GM19452 (cell line): ENCODE data around the gene PMEPA1.

ENCODE experiments used
- ATAC-seq: cut with Tn5 transposase; IDR thresholded peaks from one replicate; pipeline ENCODE4 v1.9.1; 2021; ENCODE audit not compliant: unreplicated experiment

The PMEPA1 gene

DNA sequence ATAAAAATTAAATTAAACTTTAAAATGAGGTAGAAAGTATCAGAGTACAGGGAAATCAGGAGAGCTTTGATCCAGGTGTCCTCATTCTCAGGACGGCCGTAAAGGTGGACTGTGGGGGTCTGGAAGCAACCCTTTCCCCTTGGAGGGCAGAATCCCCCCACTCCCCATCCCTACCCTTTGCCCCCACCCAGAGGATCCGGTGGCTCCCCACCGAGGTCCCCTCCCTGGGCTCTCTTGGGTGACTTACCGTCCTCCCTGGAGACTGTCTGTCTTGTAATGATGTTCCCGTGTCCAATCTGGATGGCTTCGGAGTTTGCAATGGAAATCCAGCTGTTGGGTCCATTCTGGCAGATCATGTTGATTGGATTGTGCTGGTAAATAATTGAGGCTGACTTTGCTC is 96.9 kb downstream of the PMEPA1 start:
- no peak for ATAC-seq

DNA sequence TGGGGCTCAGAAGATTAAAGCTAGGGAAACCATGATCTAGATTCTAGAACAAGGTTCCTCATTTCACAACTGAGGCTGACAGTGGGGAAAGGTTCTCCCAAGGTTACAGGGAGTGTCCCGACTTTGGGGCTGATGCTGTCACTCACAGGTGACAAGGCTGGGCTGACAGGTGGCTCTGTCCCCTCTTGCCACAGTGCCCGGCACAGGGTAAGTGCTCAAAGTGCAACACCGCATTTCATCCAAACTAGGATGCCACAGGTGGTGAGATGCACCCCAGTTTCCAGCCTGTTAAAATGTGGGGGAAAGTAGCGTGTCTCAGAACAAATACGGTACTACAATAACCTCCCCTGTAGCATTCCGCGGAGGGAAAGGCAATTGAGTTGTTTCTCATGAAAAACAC is 97.4 kb downstream of the PMEPA1 start:
- no peak for ATAC-seq

DNA sequence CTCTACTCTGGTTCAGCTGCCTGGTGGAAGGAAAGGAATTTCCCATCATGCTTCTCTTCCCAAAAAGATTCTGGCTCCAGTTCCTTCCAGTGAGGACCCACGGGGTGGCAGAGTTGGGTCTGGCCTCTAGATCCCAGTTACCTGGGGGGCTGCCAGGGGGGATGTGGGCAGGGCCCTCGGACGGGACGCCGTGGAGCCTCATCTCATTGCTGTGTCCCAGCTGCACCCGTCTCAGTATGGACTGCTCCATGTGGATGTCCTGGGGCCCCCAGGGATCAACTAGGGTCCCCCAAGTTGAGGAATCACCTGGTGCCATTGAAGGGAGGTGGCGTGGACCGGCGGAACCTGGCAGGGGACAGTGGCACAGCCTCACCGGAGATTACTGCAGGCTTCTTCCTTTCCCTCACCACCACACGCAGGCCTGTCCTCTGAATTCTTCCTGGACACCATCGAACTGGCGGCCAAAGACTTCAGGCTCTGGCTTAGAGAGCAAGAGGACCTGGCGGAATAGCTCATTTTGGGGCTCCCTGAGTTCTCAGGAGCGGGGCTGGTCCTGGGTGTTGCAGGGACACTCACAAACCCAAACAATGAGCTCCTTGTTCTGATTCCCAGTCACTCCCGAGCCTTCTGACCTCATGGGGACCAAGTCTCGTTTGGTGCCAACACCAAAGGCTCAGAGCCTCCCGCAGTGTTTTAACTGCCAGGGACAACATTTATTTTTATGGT is 98.1 kb downstream of the PMEPA1 start:
- no peak for ATAC-seq

DNA sequence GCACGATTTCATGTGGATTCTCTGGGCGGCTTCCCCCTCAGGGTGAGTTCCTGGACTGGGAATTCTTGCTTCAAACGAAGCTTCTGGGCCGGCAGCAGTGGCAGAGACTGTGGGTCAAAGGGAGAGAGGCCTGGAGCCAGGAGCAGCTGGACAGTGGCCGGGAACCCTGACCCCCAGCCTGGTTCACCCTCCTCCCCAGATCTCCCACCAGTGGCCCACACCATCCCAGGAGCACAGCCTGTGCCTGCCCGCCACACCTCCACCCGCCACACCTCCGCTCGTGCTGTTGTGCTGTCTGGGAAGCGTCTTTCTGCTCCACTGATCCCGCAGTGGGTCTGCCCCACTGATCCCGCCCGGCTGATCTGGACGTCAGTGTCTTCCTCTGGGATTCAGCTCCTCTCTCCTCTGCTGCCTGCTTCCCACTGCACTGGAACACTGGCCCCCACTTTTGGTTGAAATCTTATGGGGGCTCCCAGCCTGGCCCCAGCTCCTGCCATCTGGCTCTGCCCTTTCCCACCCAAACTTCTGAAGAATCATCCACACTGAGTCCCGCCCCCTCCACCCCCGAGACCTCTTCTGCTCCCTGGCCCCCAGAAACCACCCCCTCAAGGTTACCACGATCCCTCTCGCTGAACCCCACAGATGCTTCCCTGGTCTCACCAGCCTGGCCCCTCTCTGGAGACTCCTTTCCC is 99.4 kb downstream of the PMEPA1 start:
- no peak for ATAC-seq

DNA sequence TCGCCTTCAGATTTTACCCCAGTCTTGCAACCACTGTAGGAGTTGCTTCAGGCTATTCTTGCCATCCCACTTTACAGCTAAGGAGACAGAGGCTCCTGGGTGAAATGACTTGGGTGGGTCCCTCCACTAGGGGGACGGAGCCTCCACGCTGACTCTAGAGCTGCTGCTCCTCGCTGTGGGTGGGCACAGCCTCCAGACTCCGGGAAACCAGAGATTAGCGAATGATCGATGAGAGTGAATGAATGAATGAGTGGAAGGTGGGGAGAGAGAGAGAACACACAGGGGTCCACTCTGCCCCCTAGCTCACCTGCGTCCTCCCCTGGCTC is 100.0 kb downstream of the PMEPA1 start:
- no peak for ATAC-seq

DNA sequence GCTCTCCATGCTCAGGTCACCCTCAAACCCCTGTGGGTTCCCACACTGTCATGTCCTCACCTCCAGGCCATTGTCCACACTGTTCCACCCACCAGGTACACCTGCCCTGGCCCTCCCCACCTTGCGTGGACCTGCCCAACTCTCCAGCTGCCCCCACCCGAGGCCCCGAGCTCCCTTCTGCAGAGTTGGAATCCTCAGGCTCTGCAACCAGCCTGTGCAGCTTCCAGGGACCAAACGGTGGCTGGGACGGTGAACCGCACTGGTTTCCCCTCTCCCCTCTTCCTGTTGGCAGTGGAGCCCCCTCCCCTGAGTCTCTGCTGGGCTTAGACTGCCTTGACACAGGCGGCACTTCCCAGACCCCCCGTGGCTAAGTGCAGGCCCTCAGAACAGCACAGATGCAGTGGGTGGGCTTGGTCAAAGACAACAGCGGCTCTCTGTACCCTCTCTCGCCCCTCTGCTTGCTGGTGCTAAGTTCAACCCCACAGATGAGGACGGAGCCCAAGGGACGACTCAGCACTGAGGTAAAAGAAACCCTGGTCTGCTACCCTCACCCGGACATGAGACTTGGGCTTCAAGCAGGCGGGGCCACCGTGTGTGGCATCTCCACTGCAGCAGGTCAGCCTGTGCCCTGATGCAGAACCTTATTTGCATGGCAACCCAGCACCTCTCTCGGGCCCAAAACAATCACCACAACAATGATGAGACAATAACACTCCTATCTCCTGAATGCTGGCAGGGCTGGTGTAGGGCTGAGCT is 100.6 kb downstream of the PMEPA1 start:
- ATAC-seq: no peak

DNA sequence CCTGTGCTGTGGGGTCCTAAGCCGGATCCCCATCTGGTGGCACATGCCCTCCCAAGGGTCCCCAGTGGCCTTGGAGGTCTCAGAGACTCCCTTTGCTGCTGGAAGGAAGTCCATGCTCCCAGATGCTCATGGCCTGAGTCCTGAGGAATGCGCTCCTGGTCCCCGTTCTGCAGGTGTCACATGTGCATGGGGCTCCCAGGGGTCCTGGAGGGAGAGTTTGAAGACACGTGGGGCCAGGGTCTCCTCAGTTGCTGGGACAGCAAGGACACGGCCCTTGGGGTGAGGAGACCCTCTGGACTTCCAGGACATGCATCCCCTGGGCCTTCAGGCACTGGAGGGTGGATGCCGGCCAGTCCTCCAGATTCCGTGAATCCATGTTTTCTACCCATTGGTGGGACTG is 101.3 kb downstream of the PMEPA1 start:
- ATAC-seq: no peak

DNA sequence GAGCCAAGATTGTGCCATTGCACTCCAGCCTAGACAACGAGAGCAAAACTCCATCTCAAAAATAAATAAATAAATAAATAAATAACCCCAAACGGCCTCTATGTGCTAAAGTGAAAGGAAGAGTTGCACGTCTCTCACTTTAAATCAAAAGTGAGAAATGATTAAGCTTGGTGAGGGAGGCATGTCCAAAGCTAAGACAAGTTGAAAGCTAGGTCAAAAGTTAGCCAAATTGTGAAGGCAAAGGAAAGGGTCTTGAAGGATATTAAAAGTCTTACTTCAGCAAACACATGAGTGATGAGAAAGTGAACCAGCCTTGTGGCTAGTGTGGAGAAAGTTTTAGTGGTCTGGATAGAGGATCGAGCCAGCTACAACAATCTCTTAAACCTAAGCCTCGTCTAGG is 103.9 kb downstream of the PMEPA1 start:
- ATAC-seq: no peak

DNA sequence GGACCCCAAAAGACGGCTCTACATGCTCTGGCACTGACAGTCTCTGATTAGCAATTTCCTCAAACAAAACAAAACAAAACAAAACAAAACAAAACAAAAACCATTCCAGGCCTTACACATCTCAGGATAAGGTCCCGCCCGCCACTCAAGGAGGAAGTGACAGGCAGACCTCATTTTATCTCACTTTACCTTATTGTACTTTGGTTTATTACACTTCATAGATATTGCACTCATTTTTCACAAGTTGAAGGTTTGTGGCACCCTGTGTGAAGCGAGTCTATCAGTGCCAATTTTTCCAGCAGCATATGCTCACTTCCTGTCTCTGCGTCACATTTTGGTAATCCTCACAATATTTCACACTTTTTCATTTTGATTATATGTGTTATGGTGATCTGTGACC is 104.8 kb downstream of the PMEPA1 start:
- ATAC-seq: no peak

DNA sequence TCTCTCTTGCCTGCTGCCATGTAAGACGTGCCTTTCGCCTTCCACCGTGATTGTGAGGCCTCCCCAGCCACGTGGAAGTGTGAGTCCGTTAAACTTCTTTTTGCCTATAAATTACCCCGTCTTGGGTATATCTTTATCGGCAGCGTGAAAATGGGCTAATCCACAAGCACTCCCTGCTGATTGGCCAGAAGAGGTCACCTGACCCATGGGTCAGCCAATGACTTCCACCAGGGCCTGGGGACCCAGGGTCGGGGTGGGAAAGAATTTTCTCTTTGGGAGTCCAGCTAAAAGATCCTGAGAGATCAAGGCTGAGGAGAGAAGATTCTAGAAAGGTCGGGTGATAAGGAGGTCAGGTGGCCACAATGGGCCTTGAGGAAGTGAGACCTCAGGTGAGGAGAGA is 106.7 kb downstream of the PMEPA1 start:
- ATAC-seq: no peak

DNA sequence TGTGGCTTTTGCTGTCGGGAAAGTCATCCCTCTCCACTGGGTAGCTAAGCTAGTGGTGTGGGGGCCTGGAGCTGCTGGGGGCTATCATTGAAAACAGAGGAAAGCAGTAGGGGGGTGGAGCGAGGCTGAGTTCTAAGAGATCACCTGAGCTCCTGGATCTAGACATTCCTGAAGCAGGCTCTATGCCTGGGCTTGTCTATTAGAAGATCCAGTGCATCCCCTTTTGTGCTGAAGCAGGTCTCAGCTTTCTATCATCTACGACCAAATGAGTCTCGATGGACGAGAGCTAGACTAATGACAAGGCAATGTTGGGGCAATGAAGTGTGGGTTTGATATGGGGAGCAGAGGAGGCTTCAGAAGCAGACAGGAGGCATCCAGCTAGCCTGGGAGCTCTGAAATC is 108.1 kb downstream of the PMEPA1 start:
- no peak for ATAC-seq

DNA sequence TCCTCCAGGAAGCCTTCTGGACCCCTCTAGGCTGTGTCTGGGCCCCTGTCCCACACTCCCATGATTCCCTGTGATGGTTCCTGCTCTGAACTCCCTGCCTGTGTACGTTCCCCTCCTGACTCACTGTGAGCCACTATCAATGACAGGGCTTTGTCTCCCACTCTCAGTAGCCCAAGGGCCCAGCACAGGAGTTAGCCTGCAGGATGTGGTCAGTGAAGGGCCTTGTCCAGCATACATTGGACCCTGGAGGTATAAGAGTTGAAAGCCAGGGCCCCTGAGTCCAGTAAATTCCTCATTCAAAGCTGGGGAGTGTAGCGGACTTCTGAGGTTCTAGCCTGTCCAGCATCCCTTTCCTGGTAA is 108.6 kb downstream of the PMEPA1 start:
- no peak for ATAC-seq

DNA sequence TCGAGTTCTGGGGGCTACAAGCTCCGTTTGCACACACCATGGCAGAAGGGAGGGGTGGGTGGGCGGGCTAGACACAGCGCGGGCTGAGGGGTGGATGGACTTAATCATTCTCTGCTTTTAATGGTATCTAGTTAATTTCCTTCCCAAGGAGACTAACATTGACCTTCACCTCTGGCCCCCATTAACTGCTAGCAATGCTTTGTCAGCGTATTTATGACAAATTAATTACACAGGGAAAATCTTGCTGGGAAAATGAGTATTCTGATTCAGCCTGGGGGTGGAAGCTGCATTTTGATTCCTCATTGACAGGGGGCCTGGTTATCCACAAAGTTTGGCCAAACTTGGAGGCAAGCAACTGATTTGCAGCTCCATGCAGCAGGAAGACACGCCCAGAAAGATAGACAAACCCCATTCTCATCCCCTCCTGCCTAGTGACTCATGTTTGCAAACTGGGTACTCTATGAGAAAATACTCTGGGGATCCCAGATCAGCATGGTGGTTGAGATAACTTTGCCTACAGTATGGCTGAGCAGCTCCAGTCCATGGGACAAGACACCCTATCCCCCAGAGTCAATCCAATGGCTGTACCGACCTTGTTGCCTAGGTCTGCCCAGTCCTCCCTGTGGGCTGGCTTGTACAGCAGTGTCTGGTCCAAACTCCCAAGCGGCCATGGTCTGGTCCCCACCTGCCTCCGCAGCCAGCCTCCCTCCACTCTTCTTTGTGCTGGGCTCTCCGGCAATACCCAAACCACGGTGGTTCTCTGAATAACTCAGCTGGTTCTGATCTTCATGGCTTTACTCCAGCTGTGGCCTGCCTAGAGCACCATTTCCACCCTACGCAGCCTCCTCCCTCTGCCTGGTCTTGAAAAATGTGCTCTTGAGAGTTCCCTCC is 109.2 kb downstream of the PMEPA1 start:
- no peak for ATAC-seq

DNA sequence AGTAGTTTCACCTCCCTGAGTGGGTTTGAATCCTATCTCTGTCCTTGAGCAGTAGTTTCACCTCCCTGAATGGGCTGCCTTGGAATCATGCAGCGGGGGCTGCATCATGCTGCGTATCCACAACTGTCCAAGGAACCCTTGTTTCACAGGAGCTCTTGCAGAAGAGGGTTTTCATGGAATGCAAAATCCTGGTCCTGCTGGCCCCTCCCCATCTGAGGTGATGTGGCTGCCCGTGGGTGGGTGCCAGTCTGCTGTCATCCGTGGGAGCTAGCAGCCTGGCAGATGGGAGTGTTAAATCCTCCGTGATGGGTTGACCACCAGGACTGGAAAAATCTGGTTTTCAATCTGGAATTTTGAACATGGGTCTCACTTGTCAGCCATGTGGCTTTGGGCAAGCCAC is 111.3 kb downstream of the PMEPA1 start:
- no peak for ATAC-seq
